HG03520 (cell line): ENCODE measurements around the gene NDUFS6.
A peak's percentile ranks its signal among the peaks of the same experiment; 100 is the strongest.
"Not testable (repeated sequence)": the region's sequence is repeated elsewhere in the genome, so short reads cannot be mapped to it uniquely, and the experiment has no call there.

Source experiments
- ATAC-seq: cut with Tn5 transposase; IDR thresholded peaks from one replicate; pipeline ENCODE4 v1.9.1; 2021; ENCODE audit warnings: mild to moderate bottlenecking, moderate library complexity; ENCODE audit not compliant: unreplicated experiment

NDUFS6 gene

DNA sequence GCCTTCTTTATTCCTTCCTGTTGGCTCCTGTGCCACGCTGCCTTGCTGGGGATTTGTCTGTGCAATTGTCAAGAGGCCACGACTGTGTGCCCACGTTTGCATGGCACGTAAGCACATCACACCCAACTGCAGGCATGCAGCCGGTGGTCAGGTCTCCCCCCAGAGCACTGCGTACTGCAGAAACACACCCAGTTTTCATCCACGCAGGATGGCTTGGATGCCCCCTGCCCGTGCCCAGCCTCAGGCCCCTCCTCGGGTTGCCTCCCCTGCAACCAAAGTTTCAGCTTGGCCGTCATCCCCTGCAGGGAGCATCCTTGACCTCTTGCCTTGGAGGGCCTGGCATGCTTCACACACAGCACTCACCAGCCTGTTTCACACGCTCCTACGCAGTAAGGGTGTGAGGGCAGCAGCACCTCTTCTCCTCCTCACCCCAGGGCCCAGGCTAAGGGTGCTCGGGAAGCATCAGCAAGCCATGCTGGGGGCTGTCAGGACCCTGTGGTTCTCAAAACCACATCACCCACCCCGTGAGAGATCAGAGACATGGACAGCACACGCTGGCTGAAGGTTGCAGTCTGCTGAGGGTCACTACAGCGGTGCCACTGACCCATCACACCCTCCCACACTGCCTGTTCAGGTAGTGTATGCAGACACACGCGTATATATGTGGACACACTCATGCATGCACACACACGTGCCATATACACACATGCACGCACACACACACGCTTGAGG, 4.7 kb upstream of the NDUFS6 start:
- ATAC-seq: no peak

DNA sequence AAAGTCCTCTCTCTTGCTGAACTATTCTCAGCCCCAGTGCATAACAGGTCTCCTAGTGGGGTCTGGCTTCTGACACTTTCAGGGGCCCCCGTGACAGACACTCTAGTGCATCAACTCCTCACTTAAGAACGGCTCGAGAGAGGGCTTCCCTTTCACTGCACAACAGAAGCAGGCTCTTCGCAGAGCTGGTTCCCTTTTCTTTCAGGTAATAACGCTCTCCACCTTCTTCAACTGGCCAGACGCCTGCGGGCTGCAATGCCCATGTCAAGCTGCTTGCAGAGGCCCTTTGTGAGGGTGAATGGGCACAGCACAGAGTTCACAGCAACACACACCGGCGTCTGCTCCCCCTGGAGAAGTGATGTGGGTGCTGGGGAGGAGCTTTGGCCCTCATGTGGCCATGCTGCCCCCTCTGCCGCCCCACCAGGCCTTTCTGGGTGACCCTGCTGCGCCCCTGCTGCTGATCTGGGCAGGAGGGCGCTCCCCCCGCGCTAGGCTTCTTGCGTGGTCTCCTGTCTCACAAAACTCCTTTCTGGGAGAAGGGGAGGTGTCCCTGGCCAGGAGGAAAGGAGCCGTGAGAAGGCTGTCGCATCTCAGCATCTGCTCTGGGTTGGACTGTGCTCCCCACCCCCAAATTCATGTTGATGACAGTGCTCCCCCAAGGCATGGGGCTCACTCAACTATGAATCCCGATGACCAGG, 4.0 kb upstream of the NDUFS6 start:
- no peak for ATAC-seq

DNA sequence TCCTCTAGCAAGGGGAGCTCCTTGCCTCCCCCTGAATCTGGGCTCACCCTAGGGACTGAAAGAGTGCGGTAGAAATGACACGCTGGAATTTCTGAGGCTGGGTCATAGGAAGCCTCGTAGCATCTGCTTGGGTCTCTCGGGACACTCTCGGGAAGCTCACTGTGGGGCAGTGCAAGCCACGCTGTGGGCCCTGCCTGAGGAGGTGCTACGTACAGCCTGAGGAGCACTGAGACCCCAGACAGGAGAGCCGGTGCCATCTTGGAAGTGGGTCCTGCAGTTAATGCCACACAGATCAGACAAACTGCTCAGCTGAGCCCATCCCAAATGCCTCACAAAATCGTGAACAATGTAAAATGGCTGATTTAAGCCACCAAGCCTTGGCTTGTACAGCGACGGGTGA, 3.4 kb upstream of the NDUFS6 start:
- ATAC-seq: no peak

DNA sequence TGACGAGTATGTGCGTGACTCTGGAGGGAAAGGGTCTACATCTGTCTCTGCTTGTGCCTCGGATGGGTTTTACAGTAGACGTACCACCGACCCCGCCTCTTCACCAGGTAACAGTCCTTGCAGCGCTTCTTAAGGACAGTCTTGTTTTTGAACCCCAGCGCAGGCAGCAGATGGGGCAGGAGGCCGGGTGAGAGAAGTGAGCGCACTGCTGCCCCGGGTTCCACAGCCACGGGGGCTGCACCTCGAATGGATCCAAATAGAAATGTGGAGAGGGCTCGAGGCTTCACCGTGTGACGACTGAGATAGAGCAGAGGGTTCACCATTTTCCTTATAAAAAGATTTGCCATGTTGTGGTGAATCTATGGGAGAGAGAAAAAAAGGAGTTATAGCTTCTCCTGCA, 2.6 kb upstream of the NDUFS6 start:
- not testable (repeated sequence) for ATAC-seq

DNA sequence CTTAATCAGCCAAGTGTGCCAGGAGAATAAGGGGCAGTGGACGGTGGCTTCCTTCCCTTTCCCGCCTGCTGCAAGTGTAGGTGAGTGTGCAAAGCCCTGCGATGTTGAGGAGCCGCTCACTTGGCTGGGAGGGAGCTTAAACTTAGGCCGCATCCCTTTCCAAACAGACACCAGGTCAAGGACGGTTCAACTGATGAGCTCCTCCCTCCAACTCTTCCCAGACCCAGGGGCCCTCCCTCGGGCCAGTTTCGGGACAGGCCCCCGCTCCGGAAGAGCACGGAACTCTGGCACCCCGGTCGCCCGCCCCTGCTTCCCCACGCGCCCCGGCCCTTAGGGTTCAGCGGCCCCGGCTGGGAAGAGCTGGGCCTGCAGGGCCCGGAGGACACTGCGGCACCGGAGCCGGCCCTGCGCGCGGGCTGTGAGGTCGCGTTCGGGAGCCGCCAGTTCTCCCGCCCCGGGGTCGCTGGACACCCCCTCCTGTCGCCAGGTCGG, 2.1 kb upstream of the NDUFS6 start:
- peak; percentile 10 for ATAC-seq

DNA sequence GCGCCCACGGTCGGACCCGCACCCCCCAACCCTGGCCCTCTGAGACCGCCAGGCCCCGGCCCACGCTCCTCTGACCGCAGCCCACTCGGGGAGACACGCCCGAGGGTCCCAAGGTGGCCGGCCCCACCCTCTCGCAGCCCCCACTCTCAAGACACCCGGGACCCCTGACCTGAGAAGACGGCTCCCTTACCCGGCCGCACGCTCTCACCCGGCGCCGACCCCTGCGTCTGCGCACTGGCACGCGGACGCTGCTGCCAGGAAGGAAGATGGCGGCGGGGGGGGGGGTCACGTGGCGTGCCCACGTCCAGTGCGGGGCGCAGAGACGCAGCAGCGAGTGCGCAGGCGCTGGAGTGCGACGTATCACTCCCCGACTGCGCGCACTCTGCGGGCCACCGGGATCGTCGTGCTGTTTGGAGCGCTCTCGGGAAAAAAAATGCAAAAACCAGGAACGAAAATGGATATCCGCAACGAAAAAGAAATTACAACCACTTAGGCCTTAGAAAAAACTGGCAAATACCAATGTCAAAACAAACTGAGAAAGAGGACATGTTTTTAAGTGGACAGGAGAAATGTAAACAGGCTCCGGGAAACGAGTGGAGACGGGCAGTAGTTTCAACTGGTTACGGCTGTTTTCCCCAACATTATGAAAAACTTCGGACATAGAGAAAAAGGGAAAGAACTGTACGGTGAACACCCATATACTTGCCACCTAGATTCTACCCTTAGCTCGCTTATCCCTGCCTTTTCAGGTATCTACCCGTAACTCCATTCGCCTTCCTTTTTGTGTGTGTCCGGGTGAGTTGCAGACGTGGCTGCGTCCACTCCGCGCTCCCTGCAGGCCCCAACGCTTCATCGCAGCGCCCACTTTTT, 1.4 kb upstream of the NDUFS6 start, which contains the start of gene MRPL36:
TSS of gene MRPL36 (minus strand) at position 236 of the 870 bp plus-strand sequence. CDS start 902 bp downstream, outside the sequence.
- peak; percentile 41 for ATAC-seq

DNA sequence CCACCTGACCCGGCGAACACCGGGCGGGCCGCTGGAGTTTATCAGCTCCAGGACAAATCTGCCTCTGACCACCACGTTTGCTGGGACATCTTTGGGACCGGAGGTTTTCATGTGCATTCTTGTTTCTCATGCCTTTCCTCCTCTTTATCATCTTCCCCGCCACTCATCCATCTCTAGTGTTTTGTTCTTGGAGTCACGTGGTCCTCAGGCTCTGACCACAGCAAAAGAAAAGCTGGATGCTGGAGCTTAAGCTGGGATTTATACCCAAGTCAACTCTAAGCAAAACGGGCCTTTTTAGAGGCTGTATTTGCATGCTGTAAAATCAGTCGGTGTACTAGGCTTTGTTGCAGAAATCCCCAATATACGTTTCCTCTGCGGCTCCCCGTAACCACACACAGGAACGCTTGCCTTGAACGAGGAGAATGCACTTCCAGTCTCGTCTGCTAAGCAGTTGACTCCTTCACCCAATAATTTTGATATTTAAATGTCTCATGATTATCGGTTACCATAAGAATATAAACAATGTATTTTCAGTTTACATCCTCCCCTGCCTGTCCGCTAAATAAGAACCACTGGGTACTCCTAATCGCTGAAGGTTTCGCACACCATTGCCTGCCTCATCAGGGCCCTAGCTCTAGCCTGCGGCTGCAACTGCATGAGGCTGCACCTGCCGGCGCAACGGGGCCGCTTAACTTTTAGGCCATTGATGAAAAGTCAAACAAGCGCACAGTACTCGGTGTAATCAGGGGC, 560 bp upstream of the NDUFS6 start:
- peak; percentile 42 for ATAC-seq

DNA sequence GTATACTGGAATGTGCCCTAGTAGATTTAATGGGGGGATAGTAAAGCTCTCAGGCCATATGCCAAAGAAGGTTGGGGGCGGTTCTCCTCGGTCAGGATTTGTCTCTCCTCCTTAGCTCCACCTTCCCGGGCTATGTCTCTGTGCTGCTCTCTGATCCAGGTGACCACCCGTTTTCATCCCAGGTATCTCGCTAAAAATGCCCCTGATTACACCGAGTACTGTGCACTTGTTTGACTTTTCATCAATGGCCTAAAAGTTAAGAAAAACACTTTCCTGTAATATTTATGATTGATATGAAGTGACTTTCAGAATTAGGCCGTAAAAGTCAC, 724 bp downstream of the NDUFS6 start:
- ATAC-seq: no peak

DNA sequence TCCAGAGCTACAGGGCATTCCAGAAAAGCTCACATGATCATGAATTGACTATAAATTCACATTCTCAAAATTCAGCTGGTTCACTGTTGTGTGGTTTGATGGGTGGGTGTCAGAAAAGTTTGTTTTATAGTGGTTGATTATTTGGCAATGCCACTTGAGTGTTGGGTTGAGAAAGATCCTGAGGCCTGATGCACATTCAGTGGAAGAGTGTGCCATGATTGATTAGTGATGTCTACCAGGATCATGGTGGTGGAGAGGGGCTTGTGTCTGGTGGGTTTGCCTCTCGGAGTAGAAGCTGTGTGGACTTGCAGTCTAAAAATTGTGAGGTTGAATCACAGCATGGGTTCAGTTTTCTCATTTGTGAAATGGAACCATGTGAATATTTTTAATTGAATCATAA, 2.0 kb downstream of the NDUFS6 start:
- no peak for ATAC-seq

DNA sequence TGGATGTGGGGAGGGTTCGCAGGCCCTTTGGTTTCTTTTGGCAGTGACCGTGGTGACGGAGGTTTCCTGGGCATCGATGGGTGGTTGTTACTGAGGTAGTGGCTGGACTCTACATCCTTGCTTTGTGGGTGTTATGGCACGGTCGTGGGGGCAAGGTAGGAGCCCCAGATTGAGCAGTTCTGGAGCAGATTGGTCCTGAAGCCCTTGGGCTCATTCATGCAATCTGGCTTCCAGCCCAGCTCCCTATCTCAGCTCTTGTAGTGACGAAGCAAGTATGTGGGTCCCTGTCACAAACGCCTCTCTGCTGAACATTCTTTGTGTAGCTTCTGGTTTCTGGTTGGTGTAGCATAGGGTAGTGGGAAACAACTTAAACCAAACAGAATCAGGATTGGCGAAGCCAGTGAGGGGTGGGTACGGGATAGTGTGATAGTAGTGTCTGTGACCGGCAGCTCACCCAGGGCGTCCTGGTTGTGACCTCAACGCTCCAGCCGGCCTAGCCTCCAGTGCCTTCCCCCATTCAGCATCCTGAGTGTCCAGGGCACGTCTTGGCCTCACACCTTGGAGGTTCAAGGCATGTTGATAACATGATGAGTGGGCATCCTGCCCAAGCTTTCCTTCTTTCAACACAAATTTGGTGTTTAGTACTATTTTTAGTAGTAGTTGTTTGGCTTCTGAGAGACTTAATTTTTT, 2.9 kb downstream of the NDUFS6 start:
- no peak for ATAC-seq

DNA sequence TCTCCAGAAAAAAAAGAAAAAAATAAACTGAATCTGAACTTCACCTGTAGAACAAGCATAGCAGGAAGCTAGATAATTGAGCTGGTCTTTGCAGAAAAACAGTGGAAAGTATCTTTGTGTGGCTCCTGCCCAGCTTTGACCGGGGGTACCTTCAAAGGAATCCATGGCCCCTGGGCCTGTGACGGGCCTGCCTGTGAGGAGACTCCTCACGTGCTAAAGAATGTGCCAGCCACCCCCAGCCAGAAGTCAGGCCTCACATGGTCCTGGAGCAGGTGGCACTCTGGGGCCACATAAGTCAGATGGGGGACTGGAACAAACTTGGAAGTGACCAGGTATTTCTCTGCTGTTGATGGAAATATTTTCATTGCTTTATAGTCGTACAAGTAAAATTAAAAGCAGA, 4.1 kb downstream of the NDUFS6 start:
- ATAC-seq: no peak

DNA sequence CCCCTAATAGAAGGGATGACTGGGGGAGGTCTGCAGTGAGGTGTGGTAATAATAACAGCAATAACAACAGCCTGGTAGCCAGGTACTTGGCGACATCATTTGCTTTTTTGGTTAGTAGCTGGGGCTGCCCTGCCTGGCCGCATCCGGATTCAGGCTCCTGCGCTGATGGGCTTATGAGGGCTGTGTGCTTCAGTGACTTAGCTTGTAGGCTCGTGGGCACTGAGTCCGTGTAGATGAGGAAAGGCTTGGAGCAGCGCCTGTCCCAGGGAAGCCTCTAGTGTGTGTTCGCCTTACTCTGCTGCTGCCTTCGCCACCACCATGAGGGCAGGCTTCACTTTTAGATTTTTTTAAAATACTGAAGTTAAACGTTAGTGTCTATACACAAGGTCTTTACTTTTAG, 4.5 kb downstream of the NDUFS6 start:
- no peak for ATAC-seq

DNA sequence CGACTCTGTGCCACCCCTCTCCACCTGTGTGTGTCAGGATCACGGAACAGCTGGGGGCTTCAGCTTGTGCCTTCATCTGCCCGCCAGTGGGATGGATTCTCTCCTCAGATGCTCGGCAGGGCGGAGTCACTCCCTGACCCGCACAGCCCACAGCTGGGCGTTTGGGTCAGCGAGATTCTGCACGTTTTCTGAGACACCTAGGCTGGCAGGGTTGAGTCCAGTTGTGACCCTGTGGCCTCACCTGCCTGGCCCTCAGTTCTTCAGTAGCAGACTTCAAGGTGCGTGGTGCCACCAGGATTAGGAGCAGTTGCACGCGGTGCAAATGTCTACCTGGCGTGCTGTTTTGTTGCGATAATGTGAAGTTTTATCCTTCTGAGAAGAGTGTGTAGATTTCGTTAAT, 5.0 kb downstream of the NDUFS6 start:
- no peak for ATAC-seq

DNA sequence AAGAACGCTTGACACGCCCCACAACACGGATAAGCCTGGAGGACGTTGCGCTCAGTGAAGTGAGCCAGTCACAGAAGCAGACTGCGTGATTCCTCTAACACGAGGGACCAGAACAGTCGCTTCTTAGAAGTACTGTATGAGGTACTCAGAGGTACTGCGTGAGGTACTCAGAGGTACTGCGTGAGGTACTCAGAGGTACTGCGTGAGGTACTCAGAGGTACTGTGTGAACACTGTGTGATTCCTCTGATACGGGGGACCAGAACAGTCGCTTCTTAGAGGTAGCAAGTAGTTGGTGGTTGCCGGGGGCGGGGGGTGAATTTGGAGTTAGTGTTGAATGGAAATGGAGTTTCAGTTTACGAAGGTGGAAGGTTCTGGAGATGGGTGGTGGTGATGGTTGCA, 5.8 kb downstream of the NDUFS6 start:
- no peak for ATAC-seq

DNA sequence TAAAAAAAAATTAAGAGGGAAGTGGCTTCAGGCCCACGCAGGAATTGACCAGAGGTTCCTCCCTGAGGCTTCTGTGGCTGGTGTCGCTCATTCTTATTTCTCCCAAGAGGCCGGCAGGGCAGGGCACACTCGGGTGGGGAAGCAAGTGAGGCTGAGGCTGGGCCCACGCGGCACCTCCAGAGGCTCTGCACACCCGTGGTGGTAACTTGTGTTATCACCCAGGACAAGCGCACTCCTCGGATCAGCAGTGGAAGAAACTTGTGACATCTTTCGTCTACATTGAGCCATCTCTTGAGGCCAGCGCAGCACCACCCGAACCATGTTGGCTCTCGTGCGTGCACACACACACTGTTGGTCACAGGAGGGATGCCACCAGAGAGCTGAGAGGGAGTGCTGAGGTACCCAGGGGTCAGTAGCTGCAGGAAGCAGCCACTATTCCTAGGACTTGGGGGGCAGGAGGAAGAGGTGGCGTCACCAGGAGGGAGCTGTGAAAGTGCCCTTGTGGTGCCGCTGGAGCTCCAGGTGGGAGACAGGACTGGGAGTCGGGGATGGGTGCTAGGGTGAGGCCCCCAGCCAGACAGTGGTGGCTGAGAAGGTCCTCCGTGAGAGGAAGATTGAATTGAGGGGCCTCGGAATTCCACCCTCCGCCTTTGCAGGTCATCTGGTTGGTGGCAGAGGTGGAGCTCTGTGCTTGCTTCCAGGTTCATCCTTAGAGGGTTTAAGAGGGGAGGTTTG, 6.4 kb downstream of the NDUFS6 start:
- no peak for ATAC-seq

DNA sequence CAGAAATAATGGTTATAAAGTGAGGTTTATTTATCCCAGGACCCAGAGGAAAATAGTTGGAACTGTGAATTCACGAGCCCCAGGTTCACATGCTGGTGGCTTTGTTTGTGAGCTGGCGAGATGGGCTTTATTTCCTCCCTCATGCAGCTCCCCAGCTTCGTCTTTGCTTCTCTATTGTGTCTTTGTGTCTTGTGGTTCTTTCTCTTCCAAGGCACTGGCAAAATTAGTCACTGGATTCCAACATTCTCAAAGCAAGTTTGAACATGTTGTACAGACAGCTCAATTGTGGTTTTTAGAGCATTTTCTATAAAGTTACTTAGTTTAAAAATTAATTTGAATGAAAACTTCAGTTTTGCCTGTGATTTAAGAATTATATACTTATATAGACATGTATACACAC, 7.2 kb downstream of the NDUFS6 start:
- no peak for ATAC-seq

DNA sequence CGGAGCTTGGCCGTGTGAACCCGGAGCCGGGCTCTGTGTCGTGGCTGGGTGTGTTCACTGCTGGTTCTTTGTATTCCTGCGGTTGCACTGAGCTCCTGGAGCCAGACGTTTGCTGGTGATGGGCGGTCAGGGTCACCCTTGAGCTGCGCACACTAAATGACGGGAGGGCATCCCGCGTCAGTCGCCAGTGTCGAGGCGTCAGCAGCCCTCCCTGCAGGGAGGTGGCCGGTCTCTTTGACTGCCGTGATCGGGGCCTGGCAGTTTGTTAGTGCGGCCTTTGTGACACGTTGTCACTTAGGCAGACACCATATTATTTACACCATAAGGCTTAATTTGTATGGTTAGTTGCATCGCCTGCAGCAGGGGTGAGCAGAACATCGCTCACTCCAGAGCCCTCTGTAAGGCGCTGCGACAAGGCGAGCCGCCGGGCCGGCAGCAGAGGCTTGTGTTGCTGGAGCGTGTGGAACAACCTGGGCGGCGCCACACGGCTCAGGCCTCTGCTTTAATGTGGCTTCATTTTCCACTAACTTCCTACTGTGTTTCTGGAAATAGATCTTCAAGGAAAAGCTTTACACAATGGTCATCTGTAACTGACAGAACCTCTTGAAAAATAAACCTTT, 8.3 kb downstream of the NDUFS6 start:
- ATAC-seq: no peak

DNA sequence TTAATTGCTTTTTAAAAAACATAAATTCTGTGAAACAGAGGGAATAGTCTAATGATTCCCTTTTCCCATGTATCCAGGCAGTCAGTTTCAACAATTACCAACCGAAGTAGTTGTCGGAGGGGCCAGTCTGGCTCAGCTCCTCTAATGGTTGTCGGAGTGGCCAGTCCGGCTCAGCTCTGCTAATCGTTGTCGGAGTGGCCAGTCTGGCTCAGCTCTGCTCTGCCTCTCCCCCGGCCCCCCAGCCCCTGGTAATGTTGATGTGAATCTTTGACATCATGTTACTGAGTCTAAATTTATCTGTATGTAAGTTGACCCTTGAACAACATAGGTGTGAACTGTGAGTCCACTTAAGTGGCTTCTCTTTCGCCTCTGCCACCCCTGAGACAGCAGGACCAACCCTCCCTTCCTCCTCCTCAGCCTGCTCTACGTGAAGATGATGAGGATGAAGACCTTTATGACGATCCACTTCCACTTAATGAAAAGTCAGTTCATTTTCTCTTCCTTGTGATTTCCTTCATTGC, 9.4 kb downstream of the NDUFS6 start:
- ATAC-seq: no peak
